Stimulated activated naive B cell treated with anti-CD40 and anti-IgM and Interleukin-4, amounts not matched to agents 10 μg/mL and 1 μg/mL and 100 μg/mL, for 72 hours (primary cell): ENCODE results near the gene ANKIB1.
A peak's percentile ranks its signal among the peaks of the same experiment; 100 is the strongest.

Source experiments
- ATAC-seq, 2 donors: fragments of 150-1000 bp; cut with Tn5 transposase; replicated peaks; 2 replicates each; pipeline ENCODE4 v1.10.0; 2021; ENCODE audit warnings: moderate library complexity in 1 of 2
- DNase-seq: peaks from one replicate; pipeline ENCODE4 v3.0.0; 2021
- H3K27ac Mint-ChIP-seq: one replicate; pipeline ENCODE4 v1.8.0; 2022; ENCODE audit warnings: mild to moderate bottlenecking, mixed read lengths
- H3K27me3 Mint-ChIP-seq, 2 donors: one replicate each; pipeline ENCODE4 v1.8.0; 2022; ENCODE audit warnings: mixed read lengths in 2 of 2
- H3K36me3 Mint-ChIP-seq, 2 donors: one replicate each; pipeline ENCODE4 v1.8.0; 2022; ENCODE audit warnings: mixed read lengths in 2 of 2, mild to moderate bottlenecking in 1 of 2
- H3K4me1 Mint-ChIP-seq, 2 donors: one replicate each; pipeline ENCODE4 v1.8.0; 2022; ENCODE audit warnings: mixed read lengths in 2 of 2, mild to moderate bottlenecking in 1 of 2
- H3K4me3 Mint-ChIP-seq, 2 donors: one replicate each; pipeline ENCODE4 v1.8.0; 2022; ENCODE audit warnings: mild to moderate bottlenecking in 2 of 2, mixed read lengths in 2 of 2, moderate library complexity in 1 of 2
- H3K9me3 Mint-ChIP-seq, 2 donors: one replicate each; pipeline ENCODE4 v1.8.0; 2022; ENCODE audit warnings: mixed read lengths in 2 of 2, mild to moderate bottlenecking in 1 of 2

ANKIB1 gene

GRCh38 chr7:92282221-92282814 is 36.5 kb downstream of the ANKIB1 start:
- no peak for ATAC-seq
- Mint-ChIP-seq H3K9me3 (peaks cover 5 to 7% of the 10 kb centered on the region in 2 donors), H3K4me3 (no peak overlapping the region), H3K36me3 (peaks cover 20 to 28% of the 10 kb centered on the region in 2 donors), H3K27me3 (no peaks in the 10 kb centered on the region), H3K4me1 (peaks cover 0 to 3% of the 10 kb centered on the region in 2 donors), H3K27ac (no peak overlapping the region)
- no peak for DNase-seq

DNA sequence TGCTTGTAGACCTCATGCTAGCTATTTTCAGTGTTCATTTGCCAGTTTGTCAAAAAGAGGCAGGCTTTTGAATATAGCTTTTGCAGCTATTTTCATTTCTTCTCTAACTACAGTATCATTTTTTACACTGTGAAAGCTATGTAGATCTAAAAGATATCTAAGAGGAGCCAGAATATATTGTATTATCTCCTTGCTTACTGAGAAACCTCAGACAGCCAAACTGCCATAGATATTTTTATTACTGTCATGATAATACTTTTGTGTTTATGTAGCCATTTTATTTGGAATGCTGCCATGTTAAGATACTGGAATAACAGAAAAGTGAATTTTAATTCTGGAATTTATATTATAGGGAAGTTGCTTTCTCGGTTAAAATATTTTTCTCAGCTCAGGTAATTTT is 37.2 kb downstream of the ANKIB1 start:
- no peak overlapping the region for H3K4me3 Mint-ChIP-seq
- peaks cover 5 to 9% of the 10 kb centered on the region in 2 donors for H3K9me3 Mint-ChIP-seq
- H3K27ac Mint-ChIP-seq: no peak overlapping the region
- H3K36me3 Mint-ChIP-seq: peaks cover 21 to 30% of the 10 kb centered on the region in 2 donors
- H3K4me1 Mint-ChIP-seq: peaks cover 0 to 3% of the 10 kb centered on the region in 2 donors
- no peaks in the 10 kb centered on the region for H3K27me3 Mint-ChIP-seq
- ATAC-seq (no peak), DNase-seq (no peak)

- H3K9me3 Mint-ChIP-seq: peaks cover 0 to 4% of the 10 kb centered on the region in 2 donors
- H3K36me3 Mint-ChIP-seq: peaks cover 11 to 18% of the 10 kb centered on the region in 2 donors
- H3K4me3 Mint-ChIP-seq: no peak overlapping the region
- H3K27me3 Mint-ChIP-seq: no peaks in the 10 kb centered on the region
- DNase-seq (no peak), ATAC-seq (peak in 1 of 2 donors; percentile 43)
- no peak overlapping the region for H3K27ac Mint-ChIP-seq
- H3K4me1 Mint-ChIP-seq: peaks cover 23 to 40% of the 10 kb centered on the region in 2 donors
These were observed 43.5 kb downstream of the ANKIB1 start for GRCh38 chr7:92289321-92289720.

GRCh38 chr7:92292981-92293380 is 47.2 kb downstream of the ANKIB1 start:
- Mint-ChIP-seq H3K9me3 (no peaks in the 10 kb centered on the region), H3K27ac (no peak overlapping the region), H3K36me3 (peaks cover 17 to 23% of the 10 kb centered on the region in 2 donors), H3K27me3 (no peaks in the 10 kb centered on the region), H3K4me3 (no peak overlapping the region), H3K4me1 (peaks cover 20 to 40% of the 10 kb centered on the region in 2 donors)
- DNase-seq (no peak), ATAC-seq (peak in 1 of 2 donors; percentile 55)

DNA sequence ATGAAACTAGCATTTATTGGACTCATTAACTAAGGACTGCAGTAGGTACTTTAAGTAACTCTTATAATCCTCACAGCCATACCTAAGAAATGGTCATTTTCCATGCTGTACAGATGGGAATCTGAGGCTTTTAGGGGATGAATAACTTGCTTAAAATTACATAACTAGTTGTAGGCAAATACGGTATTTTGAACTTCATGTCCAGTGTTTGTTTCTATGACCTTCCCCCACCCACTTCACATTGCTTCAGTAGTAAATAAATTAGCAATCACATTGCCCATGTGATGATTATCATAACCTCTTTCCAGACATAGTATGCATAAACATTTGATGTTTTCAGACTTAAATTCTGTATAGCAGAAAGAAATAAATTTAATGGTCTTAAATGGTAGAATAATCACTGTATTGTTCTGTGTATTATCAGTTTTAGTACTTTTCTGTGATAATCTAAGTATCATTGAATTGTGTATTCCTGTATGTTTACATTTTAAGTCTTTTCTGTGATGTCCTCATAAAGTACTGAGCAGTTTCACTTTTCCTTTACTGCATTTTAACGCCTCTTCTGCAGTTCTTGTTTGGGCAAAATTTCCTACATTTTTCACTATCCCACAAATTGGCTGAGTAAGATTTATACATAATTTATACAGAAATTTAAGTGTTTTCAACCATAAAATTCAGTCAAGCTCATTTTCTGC is 48.3 kb downstream of the ANKIB1 start:
- Mint-ChIP-seq H3K27ac (no peak overlapping the region), H3K36me3 (peaks cover 11 to 27% of the 10 kb centered on the region in 2 donors), H3K4me1 (peaks cover 20 to 40% of the 10 kb centered on the region in 2 donors), H3K4me3 (no peak overlapping the region), H3K27me3 (no peaks in the 10 kb centered on the region), H3K9me3 (no peaks in the 10 kb centered on the region)
- ATAC-seq: no peak
- no peak for DNase-seq

DNA sequence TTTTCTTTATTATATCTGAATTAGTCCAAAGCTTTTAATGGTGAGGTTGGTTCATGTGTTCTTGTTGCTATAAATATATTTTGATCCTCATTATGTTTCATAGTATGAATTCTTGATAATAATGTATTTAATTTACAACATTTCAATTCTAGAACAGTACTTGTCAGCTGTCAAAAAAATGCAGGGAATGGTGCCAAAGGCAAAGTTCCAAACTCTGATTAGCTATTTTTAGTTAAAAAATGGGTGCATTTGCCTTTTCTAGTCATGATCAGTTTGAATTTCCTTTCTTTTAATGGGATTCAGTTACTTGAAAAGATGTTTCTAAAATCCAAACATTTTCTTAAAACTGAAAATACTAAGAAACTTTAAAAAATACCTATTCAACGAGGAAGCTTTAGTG is 49.6 kb downstream of the ANKIB1 start:
- no peaks in the 10 kb centered on the region for H3K9me3 Mint-ChIP-seq
- no peak overlapping the region for H3K27ac Mint-ChIP-seq
- no peaks in the 10 kb centered on the region for H3K27me3 Mint-ChIP-seq
- H3K4me3 Mint-ChIP-seq: no peak overlapping the region
- ATAC-seq (no peak), DNase-seq (no peak)
- peaks cover 11 to 27% of the 10 kb centered on the region in 2 donors for H3K4me1 Mint-ChIP-seq
- H3K36me3 Mint-ChIP-seq: peaks cover 11 to 25% of the 10 kb centered on the region in 2 donors

- H3K27me3 Mint-ChIP-seq: no peaks in the 10 kb centered on the region
- no peaks in the 10 kb centered on the region for H3K9me3 Mint-ChIP-seq
- no peak overlapping the region for H3K4me3 Mint-ChIP-seq
- ATAC-seq (no peak), DNase-seq (no peak)
- H3K36me3 Mint-ChIP-seq: peaks cover 15 to 28% of the 10 kb centered on the region in 2 donors
- H3K27ac Mint-ChIP-seq: no peak overlapping the region
- H3K4me1 Mint-ChIP-seq: peaks cover 8 to 19% of the 10 kb centered on the region in 2 donors
These were observed 50.5 kb downstream of the ANKIB1 start for GRCh38 chr7:92296235-92296634.

- Mint-ChIP-seq H3K27ac (no peak overlapping the region), H3K4me3 (no peak overlapping the region)
- ATAC-seq: no peak
These were observed 51.2 kb downstream of the ANKIB1 start for GRCh38 chr7:92296880-92297445.

GRCh38 chr7:92297736-92298135 is 52.0 kb downstream of the ANKIB1 start:
- DNase-seq (no peak), ATAC-seq (no peak)
- peaks cover 15 to 31% of the 10 kb centered on the region in 2 donors for H3K36me3 Mint-ChIP-seq
- peaks cover 3 to 13% of the 10 kb centered on the region in 2 donors for H3K4me1 Mint-ChIP-seq
- H3K4me3 Mint-ChIP-seq: no peak overlapping the region
- H3K9me3 Mint-ChIP-seq: no peaks in the 10 kb centered on the region
- no peaks in the 10 kb centered on the region for H3K27me3 Mint-ChIP-seq
- no peak overlapping the region for H3K27ac Mint-ChIP-seq

More at GRCh38 chr7:92296880-92297445, 51.2 kb downstream of the ANKIB1 start:
- no peak for DNase-seq
- H3K4me1 Mint-ChIP-seq: peaks cover 4 to 13% of the 10 kb centered on the region in 2 donors
- no peaks in the 10 kb centered on the region for H3K27me3 Mint-ChIP-seq
- H3K36me3 Mint-ChIP-seq: peaks cover 15 to 29% of the 10 kb centered on the region in 2 donors
- no peaks in the 10 kb centered on the region for H3K9me3 Mint-ChIP-seq

GRCh38 chr7:92303761-92304160 is 58.0 kb downstream of the ANKIB1 start:
- Mint-ChIP-seq H3K4me1 (no peaks in the 10 kb centered on the region), H3K27me3 (no peaks in the 10 kb centered on the region), H3K4me3 (no peak overlapping the region), H3K9me3 (no peaks in the 10 kb centered on the region), H3K27ac (no peak overlapping the region), H3K36me3 (peaks cover 10 to 40% of the 10 kb centered on the region in 2 donors)
- ATAC-seq (no peak), DNase-seq (no peak)

DNA sequence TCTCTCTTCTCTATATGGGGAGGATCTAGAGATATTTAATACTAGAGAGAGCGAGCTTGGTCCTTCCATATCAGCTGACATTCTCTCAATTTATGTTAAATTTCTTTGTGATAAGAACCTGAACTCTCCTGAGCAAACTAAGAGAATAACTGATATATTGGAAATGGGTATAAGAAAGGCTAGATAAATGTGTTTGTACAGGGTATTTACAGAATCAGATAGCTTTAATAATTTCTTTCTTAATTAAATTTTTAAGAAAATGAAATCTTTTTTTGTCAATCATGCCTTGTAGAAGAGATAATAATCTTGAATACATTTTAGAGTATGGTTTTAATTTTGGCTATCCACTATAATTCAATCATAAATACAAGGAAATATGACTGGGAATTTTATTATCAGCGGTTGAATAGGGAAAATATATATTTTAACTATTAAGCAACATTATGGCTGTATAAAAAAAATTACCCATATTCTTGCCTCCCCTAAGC is 58.7 kb downstream of the ANKIB1 start:
- no peaks in the 10 kb centered on the region for H3K9me3 Mint-ChIP-seq
- DNase-seq: no peak
- no peak overlapping the region for H3K4me3 Mint-ChIP-seq
- H3K4me1 Mint-ChIP-seq: no peaks in the 10 kb centered on the region
- peaks cover 16 to 37% of the 10 kb centered on the region in 2 donors for H3K36me3 Mint-ChIP-seq
- no peak for ATAC-seq
- H3K27ac Mint-ChIP-seq: no peak overlapping the region
- H3K27me3 Mint-ChIP-seq: no peaks in the 10 kb centered on the region

GRCh38 chr7:92306153-92306552 is 60.4 kb downstream of the ANKIB1 start:
- Mint-ChIP-seq H3K36me3 (peaks cover 11 to 30% of the 10 kb centered on the region in 2 donors), H3K4me3 (no peak overlapping the region), H3K27ac (no peak overlapping the region), H3K9me3 (no peaks in the 10 kb centered on the region), H3K4me1 (no peaks in the 10 kb centered on the region), H3K27me3 (no peaks in the 10 kb centered on the region)
- DNase-seq (no peak), ATAC-seq (no peak)

GRCh38 chr7:92313055-92313454 is 67.3 kb downstream of the ANKIB1 start:
- no peak for ATAC-seq
- Mint-ChIP-seq H3K27ac (no peak overlapping the region), H3K36me3 (peaks cover 10 to 13% of the 10 kb centered on the region in 2 donors), H3K4me3 (no peak overlapping the region), H3K4me1 (no peaks in the 10 kb centered on the region), H3K9me3 (no peaks in the 10 kb centered on the region), H3K27me3 (no peaks in the 10 kb centered on the region)
- DNase-seq: no peak

GRCh38 chr7:92319243-92319642 is 73.5 kb downstream of the ANKIB1 start:
- no peak for ATAC-seq
- Mint-ChIP-seq H3K9me3 (no peaks in the 10 kb centered on the region), H3K4me1 (peaks cover 0 to 1% of the 10 kb centered on the region in 2 donors), H3K27ac (no peak overlapping the region), H3K36me3 (peaks cover 10 to 21% of the 10 kb centered on the region in 2 donors), H3K27me3 (no peaks in the 10 kb centered on the region), H3K4me3 (no peak overlapping the region)
- no peak for DNase-seq
